CD1c-positive myeloid dendritic cell (primary cell): Measurements from ENCODE around the gene STRIT1.
"Not testable (repeated sequence)": the region's sequence is repeated elsewhere in the genome, so short reads cannot be mapped to it uniquely, and the experiment has no call there.

Experiments used
- DNase-seq: peaks from one replicate; pipeline ENCODE4 v3.0.0-alpha.2; 2016; ENCODE audit errors: extremely low spot score

STRIT1 gene

DNA sequence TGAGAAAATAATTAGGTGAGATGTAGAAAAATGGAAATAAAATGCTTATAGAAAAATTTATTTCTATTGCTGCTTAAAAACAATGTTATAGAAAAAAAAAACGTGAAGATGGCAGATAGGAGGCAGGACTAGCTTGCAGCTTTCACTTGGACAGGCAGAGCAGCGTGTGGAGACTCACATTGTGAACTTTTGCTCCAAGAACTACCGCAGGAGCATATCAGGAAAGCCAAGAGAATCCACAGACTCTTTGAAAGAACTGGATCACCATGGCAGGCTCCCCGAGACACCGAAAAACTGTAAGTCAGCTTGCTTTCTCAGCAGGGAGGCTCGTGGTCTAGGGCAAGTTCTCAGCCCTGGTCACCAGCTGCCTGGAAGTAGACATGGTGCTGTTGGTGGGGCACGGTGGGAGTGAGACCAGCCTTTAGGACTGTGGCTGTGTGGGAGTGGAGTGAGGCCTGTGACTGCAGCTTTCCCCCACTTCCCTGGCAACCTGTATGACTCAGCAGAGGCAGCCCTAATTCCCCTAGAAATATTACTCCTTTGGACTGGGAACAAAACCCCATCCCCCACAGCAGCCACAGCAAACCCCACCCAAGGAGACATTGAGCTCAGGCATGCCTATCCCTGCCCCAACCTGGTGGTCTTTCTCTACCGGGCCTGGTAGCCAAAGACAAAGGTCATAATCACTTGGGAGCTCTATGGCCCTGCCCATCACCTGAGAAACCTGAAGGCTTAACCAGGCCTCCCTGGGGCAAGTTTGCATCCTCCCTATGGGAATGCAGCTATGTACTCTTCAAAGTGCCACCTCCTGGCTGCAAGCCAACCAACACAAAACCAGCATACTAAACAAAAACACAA is 22.8 kb downstream of the STRIT1 start:
- DNase-seq = no peak

GRCh38 chr3:155270063-155270462 is 23.4 kb downstream of the STRIT1 start:
- DNase-seq = no peak

GRCh38 chr3:155262855-155263254 is 30.6 kb downstream of the STRIT1 start:
- not testable (repeated sequence) for DNase-seq

- no peak for DNase-seq
These were observed 31.2 kb downstream of the STRIT1 start for GRCh38 chr3:155262295-155262694.

- peak; percentile 49 for DNase-seq
These were observed 39.0 kb downstream of the STRIT1 start for GRCh38 chr3:155254445-155254844.

DNA sequence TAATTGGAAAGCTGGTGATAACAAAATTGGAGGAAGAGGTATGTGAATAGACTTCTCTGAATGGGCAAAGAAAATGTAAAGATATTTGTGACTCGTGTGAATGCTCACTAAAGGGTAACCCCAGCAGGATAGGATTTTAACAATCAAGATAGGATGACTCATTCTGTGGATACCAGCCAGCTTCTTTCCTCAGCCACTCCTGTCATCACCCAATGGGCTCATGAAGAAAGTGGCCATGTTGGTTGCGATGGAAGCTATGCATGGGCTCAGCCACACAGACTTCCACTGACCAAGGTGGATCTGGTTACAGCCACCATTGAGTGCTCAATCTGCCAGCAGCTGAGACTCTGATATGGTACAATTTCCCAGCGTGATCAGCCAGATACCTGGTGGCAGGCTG is 40.9 kb downstream of the STRIT1 start:
- no peak for DNase-seq

GRCh38 chr3:155252021-155252420 is 41.5 kb downstream of the STRIT1 start:
- no peak for DNase-seq

DNA sequence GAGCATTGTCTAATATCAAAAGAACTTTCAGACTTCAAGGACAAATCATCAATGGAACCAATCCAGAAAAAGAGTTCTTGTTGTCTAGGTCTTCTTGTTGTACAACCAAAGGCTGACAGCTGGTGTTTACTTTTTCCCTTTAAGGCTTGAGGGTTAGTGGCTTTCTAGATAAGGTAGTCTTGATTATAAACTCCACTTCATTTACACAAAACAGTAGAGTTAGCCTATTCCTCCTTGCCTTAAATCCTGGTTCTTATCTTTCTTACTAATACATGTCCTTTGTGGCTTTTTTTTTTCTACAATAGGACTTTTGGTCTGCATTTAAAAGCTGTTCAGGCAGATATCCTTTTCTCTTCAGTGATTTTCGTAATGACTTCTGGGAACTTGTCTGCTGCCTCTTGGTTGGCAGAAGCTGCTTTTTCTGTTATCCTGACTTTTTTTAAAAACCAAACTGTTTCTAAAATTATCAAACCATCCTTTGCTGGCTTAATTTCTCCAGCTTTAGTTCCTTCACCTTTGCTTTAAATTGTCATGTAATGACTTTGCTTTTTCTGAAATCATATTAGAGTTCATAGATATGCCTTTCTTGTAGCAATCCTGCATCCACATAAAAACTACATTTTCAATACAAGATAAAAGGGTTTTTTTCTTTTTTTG is 44.8 kb downstream of the STRIT1 start:
- no peak for DNase-seq

- no peak for DNase-seq
These were observed 48.8 kb downstream of the STRIT1 start for GRCh38 chr3:155244699-155245098.

DNA sequence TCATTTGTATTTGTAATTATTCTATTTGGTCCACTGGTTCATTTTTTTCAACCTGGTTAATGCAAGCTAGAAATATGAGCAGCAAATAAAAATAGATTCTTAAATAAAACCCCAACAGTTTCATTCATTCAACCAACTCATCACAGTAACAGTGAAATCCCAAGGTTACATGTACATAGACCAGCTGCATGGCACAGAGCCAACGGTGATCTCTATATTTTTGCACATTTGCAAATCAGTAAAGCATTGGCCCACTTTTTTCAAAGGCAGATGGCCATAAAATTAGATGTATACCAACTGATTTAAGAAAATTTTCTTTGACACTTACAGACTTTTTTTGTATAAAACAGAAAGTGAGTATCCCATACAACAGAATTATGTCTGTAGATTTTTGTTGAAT is 49.3 kb downstream of the STRIT1 start:
- DNase-seq = no peak

GRCh38 chr3:155243512-155243921 is 50.0 kb downstream of the STRIT1 start:
- no peak for DNase-seq

- DNase-seq = no peak
These were observed 51.1 kb downstream of the STRIT1 start for GRCh38 chr3:155242342-155242741.

DNA sequence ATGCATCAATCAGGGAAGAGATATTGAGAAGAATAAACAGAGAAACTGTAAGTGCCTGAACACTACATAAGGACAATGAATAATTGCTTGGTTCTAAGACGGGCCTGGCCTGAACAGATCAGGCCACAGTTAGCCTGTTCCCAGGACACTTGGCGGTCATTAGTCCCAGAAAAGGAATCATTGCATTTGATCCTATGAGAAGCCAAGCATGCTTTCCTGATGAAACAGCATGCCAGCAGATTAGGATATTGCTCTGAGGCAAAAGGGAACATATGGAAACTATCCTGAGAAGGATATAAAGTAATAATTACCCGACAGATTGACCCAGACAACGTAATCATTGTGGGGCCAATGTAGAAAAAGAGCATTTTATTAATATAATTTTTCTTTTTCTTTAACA is 51.9 kb downstream of the STRIT1 start:
- no peak for DNase-seq
